Gastroesophageal sphincter (tissue), 4 donors: ENCODE measurements around the gene ROBO1. TPM values are rescaled to one million over a fixed set of nuclear protein-coding genes. Genes with fewer than 3 reads are reported as not detected.

ENCODE experiments used
- ATAC-seq: fragments of 150-250 bp; one replicate; pipeline ENCODE4 v1.9.1; 2016; ENCODE audit warnings: mild to moderate bottlenecking, moderate library complexity
- H3K27ac ChIP-seq, 4 donors: fragments of 200-600 bp; sonication (generic) in 3 of 4; 1 replicate in 3 of 4; 2 replicates in 1 of 4; pipeline ENCODE4 v1.5.1; 2016 to 2019
- H3K27me3 ChIP-seq: fragments of 200-600 bp; sonication (generic); one replicate; pipeline ENCODE4 v1.5.1; 2019
- H3K36me3 ChIP-seq, 2 donors: fragments of 200-600 bp; sonication (generic); one replicate each; pipeline ENCODE4 v1.5.1; 2019; ENCODE audit warnings: control low read depth in 1 of 2
- H3K4me1 ChIP-seq, 3 donors: fragments of 200-600 bp; sonication (generic); 1 replicate in 2 of 3; 2 replicates in 1 of 3; pipeline ENCODE4 v1.5.1; 2016 to 2019; ENCODE audit warnings: control low read depth in 2 of 3
- H3K4me3 ChIP-seq, 2 donors: fragments of 200-600 bp; sonication (generic); one replicate each; pipeline ENCODE4 v1.5.1; 2019; ENCODE audit warnings: mild to moderate bottlenecking in 1 of 2, moderate library complexity in 1 of 2
- H3K9me3 ChIP-seq, 3 donors: fragments of 200-600 bp; sonication (generic); one replicate each; pipeline ENCODE4 v1.5.1; 2017 to 2019; ENCODE audit warnings: control low read depth in 2 of 3
- CTCF ChIP-seq, 4 experiments: fragments of 200-600 bp in 2 of 4; fragments of 450-650 bp in 2 of 4; sonication (generic) in 1 of 4; IDR thresholded peaks; one replicate each; pipeline ENCODE4 v1.5.1; 2017 to 2019; ENCODE audit warnings: antibody characterized with exemption in 4 of 4, mild to moderate bottlenecking in 2 of 4, moderate library complexity in 2 of 4
- EP300 ChIP-seq: sonication (generic); formaldehyde crosslinking; IDR thresholded peaks from one replicate; pipeline ENCODE4 v1.6.1; 2017; ENCODE audit warnings: antibody characterized with exemption, mild to moderate bottlenecking
- POLR2A ChIP-seq, 2 donors: fragments of 450-650 bp; IDR thresholded peaks; one replicate each; pipeline ENCODE4 v1.6.1; 2017; ENCODE audit warnings: antibody characterized with exemption in 2 of 2, mild to moderate bottlenecking in 2 of 2, moderate library complexity in 1 of 2
- POLR2AphosphoS5 ChIP-seq: sonication (generic); formaldehyde crosslinking; IDR thresholded peaks from one replicate; pipeline ENCODE4 v1.6.1; 2017; ENCODE audit warnings: antibody characterized with exemption
- WGBS, 2 donors: methylation state at CpG; one replicate each; pipeline ENCODE4 v1.1.5; 2018; ENCODE audit warnings: low coverage in 1 of 2; 5-methylcytosine and 5-hydroxymethylcytosine counted together
- total RNA-seq, 4 donors: library from RNA; depleted of rRNA; stranded (reverse); fragments of >200 nt; gene quantifications; one replicate each; pipeline ENCODE4 v1.1.0, GENCODE V29; 2016

Gene ROBO1
- total RNA-seq, 4 donors from 2014 or later, result 9.7 to 15.3 (median 12.9) TPM

- no peaks in the 10 kb centered on the region for H3K4me1 ChIP-seq
- no peak for TF ChIP-seq EP300
- TF ChIP-seq POLR2A (IDR thresholded peaks at IDR 0.05), result no peak
- TF ChIP-seq CTCF (IDR thresholded peaks at IDR 0.05), result no peak
- TF ChIP-seq POLR2AphosphoS5, result no peak
- H3K9me3 ChIP-seq, result no peaks in the 10 kb centered on the region
- no peak overlapping the region for H3K4me3 ChIP-seq
- ATAC-seq, result no peak
- 84 to 91% methylated on average over 2 of the region's 2 CpGs for WGBS, 2 donors
- no peaks in the 10 kb centered on the region for H3K36me3 ChIP-seq
- no peak overlapping the region for H3K27ac ChIP-seq
- H3K27me3 ChIP-seq, result no peaks in the 10 kb centered on the region
Measured at GRCh38 chr3:78788839-78789238, 979.0 kb downstream of the ROBO1 start.

GRCh38 chr3:78785004-78785403, 982.8 kb downstream of the ROBO1 start:
- no peak overlapping the region for H3K27ac ChIP-seq
- TF ChIP-seq POLR2A (IDR thresholded peaks at IDR 0.05) (no peak), EP300 (no peak), POLR2AphosphoS5 (no peak), CTCF (IDR thresholded peaks at IDR 0.05) (no peak)
- H3K36me3 ChIP-seq, result no peaks in the 10 kb centered on the region
- no peaks in the 10 kb centered on the region for H3K4me1 ChIP-seq
- no peak overlapping the region for H3K4me3 ChIP-seq
- H3K9me3 ChIP-seq, result no peaks in the 10 kb centered on the region
- no peaks in the 10 kb centered on the region for H3K27me3 ChIP-seq
- WGBS, 2 donors, result 44 to 71% methylated on average over 1 of the region's 1 CpG
- ATAC-seq, result no peak

- Histone ChIP-seq H3K36me3 (no peaks in the 10 kb centered on the region), H3K27ac (no peak overlapping the region), H3K9me3 (no peaks in the 10 kb centered on the region), H3K4me3 (no peak overlapping the region), H3K27me3 (no peaks in the 10 kb centered on the region), H3K4me1 (no peaks in the 10 kb centered on the region)
- TF ChIP-seq EP300 (no peak), POLR2A (IDR thresholded peaks at IDR 0.05) (no peak), CTCF (IDR thresholded peaks at IDR 0.05) (no peak), POLR2AphosphoS5 (no peak)
- no peak for ATAC-seq
Measured at GRCh38 chr3:78781351-78781750, 986.4 kb downstream of the ROBO1 start.

GRCh38 chr3:78765671-78766485, 1001.9 kb downstream of the ROBO1 start:
- H3K4me3 ChIP-seq, result no peak overlapping the region
- 59 to 63% methylated on average over 5 of the region's 5 CpGs for WGBS, 2 donors
- ATAC-seq, result no peak
- H3K4me1 ChIP-seq, result no peaks in the 10 kb centered on the region
- no peak for TF ChIP-seq POLR2AphosphoS5
- TF ChIP-seq EP300, result no peak
- no peak for TF ChIP-seq POLR2A (IDR thresholded peaks at IDR 0.05)
- no peak for TF ChIP-seq CTCF (IDR thresholded peaks at IDR 0.05)
- H3K9me3 ChIP-seq, result no peaks in the 10 kb centered on the region
- H3K36me3 ChIP-seq, result no peaks in the 10 kb centered on the region
- H3K27me3 ChIP-seq, result no peaks in the 10 kb centered on the region
- no peak overlapping the region for H3K27ac ChIP-seq

- Histone ChIP-seq H3K4me1 (no peaks in the 10 kb centered on the region), H3K27ac (no peak overlapping the region), H3K4me3 (no peak overlapping the region), H3K27me3 (no peaks in the 10 kb centered on the region), H3K36me3 (no peaks in the 10 kb centered on the region), H3K9me3 (no peaks in the 10 kb centered on the region)
- ATAC-seq, result no peak
- 93 to 94% methylated on average over 3 of the region's 3 CpGs for WGBS, 2 donors
- no peak for TF ChIP-seq POLR2AphosphoS5
- TF ChIP-seq EP300, result no peak
- no peak for TF ChIP-seq POLR2A (IDR thresholded peaks at IDR 0.05)
- no peak for TF ChIP-seq CTCF (IDR thresholded peaks at IDR 0.05)
Measured at GRCh38 chr3:78764634-78765033, 1003.2 kb downstream of the ROBO1 start.
